Lower leg skin (tissue), 3 donors: ENCODE data around the gene GRID2.

ENCODE experiments used
- POLR2A ChIP-seq, 2 donors: fragments of 450-650 bp; IDR thresholded peaks; one replicate each; pipeline ENCODE4 v1.6.1; 2016 to 2017; ENCODE audit warnings: antibody characterized with exemption in 2 of 2, mild to moderate bottlenecking in 1 of 2, moderate library complexity in 1 of 2
- TF ChIP-seq, protein P1 (sequence below), 3 donors: fragments of 450-650 bp; IDR thresholded peaks; one replicate each; pipeline ENCODE4 v1.5.1; 2016; ENCODE audit warnings: antibody characterized with exemption in 3 of 3, mild to moderate bottlenecking in 3 of 3, moderate library complexity in 2 of 3

- TF ChIP-seq, protein P1, sequence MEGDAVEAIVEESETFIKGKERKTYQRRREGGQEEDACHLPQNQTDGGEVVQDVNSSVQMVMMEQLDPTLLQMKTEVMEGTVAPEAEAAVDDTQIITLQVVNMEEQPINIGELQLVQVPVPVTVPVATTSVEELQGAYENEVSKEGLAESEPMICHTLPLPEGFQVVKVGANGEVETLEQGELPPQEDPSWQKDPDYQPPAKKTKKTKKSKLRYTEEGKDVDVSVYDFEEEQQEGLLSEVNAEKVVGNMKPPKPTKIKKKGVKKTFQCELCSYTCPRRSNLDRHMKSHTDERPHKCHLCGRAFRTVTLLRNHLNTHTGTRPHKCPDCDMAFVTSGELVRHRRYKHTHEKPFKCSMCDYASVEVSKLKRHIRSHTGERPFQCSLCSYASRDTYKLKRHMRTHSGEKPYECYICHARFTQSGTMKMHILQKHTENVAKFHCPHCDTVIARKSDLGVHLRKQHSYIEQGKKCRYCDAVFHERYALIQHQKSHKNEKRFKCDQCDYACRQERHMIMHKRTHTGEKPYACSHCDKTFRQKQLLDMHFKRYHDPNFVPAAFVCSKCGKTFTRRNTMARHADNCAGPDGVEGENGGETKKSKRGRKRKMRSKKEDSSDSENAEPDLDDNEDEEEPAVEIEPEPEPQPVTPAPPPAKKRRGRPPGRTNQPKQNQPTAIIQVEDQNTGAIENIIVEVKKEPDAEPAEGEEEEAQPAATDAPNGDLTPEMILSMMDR (IDR thresholded peaks at IDR 0.05) = no peak
- TF ChIP-seq POLR2A (IDR thresholded peaks at IDR 0.05) = no peak
Measured at GRCh38 chr4:92679149-92679548, 375.4 kb downstream of the GRID2 start.
